ENCODE measurements around the gene CLDND1. TPM values are rescaled to one million over a fixed set of nuclear protein-coding genes. Genes with fewer than 3 reads are reported as not detected.

CLDND1 gene
- total RNA-seq, 1 experiment from 2014 or later, result 472 TPM

- ChIA-PET RAD21 (ENCODE audit: low non-redundant PET in 1 of 2, low total read pairs in 2 of 2, uncharacterized antibody in 2 of 2, unreplicated experiment in 2 of 2) (interaction anchor here in 1 of 2 experiments (0.6 kb wide), 1 partner anchor 36 kb away, joined by 3 read pairs; no protein-coding TSS in a partner anchor), POLR2A (no interaction called here), CTCF (no interaction called here)
- no peak for DNase-seq (ENCODE audit: low read depth, low spot score)
- no peaks in the 10 kb centered on the region for H3K9me2 ChIP-seq (ENCODE audit: insufficient read depth)
- H3K9ac ChIP-seq (ENCODE audit: low read length), result no peak overlapping the region
- no peaks in the 10 kb centered on the region for H4K20me1 ChIP-seq (ENCODE audit: insufficient read depth)
- no peak overlapping the region for H3K4me2 ChIP-seq (ENCODE audit: low read length)
- H3K9me3 ChIP-seq (ENCODE audit: control insufficient read depth in 1 of 2, insufficient read depth in 1 of 2, low read depth in 1 of 2, low read length in 2 of 2), result no peaks in the 10 kb centered on the region
- H2AFZ ChIP-seq (ENCODE audit: low read depth, low read length, poor library complexity, severe bottlenecking), result no peak overlapping the region
- no peak for ATAC-seq
- no TSS peak for BruUV-seq (replicated peaks)
- H3K27ac ChIP-seq (ENCODE audit: low read depth, low read length), result no peak overlapping the region
- H3K4me1 ChIP-seq (ENCODE audit: control insufficient read depth in 1 of 2, insufficient read depth in 2 of 2, low read length in 2 of 2), result peaks cover 32 to 56% of the 10 kb centered on the region in 2 experiments
- intact Hi-C loops (cut with micrococcal nuclease), result no loop called here
- peaks cover 10 to 12% of the 10 kb centered on the region in 2 experiments; a peak in 3 of 4 replicates for H3K36me3 ChIP-seq (ENCODE audit: control insufficient read depth in 1 of 2, insufficient read depth in 2 of 2, low read length in 2 of 2)
- no peak for TF ChIP-seq ZNF274 (IDR thresholded peaks at IDR 0.05; ENCODE audit: low read depth, low read length)
- no peak for TF ChIP-seq EZH2 (IDR thresholded peaks at IDR 0.05)
- TF ChIP-seq ZBTB33 (IDR thresholded peaks at IDR 0.05; ENCODE audit: extremely low read depth, insufficient replicate concordance, low read length), result no peak
- H3K4me3 ChIP-seq (replicated peaks in 1 of 2; ENCODE audit: low read depth in 1 of 2, low read length in 2 of 2), result no peak overlapping the region
- H3K79me2 ChIP-seq (ENCODE audit: insufficient read depth, low read length), result peaks cover 68% of the 10 kb centered on the region
- no peaks in the 10 kb centered on the region for H3K27me3 ChIP-seq (ENCODE audit: insufficient read depth, low read length)
These were observed 2.8 kb upstream of the CLDND1 start for GRCh38 chr3:98525494-98525893.

DNA sequence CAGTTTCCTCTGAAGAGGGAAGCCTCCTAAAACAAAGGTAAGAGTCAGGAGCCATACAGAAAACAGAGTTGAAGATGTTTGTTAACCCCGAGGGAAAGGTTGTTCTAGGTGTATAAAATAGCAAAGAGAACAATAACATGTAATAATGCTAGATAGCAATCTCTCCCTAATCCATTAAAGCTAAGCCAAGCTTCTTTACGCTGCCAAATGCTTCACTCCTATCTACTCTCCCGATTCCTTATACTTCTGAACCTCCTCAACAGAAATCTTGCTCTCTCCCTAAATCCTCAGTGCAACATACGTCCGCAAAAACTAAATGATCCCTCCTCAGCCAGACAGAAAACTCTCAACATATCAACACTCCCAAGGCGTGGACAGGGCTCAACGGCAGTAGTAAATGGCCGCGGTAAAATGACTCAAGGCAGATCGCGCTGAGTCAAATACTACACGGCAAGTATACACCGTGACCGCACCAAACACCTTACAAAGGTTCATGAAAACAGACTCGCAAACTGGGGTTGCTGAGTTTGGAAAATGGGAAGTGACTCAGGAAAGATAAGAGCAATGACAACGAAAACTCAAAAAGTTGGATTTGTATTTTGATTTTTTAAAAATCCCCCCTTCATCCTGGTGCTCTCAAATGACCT is 682 bp downstream of the CLDND1 start:
- ATAC-seq (peak; percentile 41), DNase-seq (ENCODE audit: low read depth, low spot score) (peak; percentile 42)
- Histone ChIP-seq H2AFZ (ENCODE audit: low read depth, low read length, poor library complexity, severe bottlenecking) (no peak overlapping the region), H3K9me3 (ENCODE audit: control insufficient read depth in 1 of 2, insufficient read depth in 1 of 2, low read depth in 1 of 2, low read length in 2 of 2) (no peaks in the 10 kb centered on the region), H3K9ac (ENCODE audit: low read length) (peak overlapping the region; percentile 86), H3K9me2 (ENCODE audit: insufficient read depth) (no peaks in the 10 kb centered on the region), H3K36me3 (ENCODE audit: control insufficient read depth in 1 of 2, insufficient read depth in 2 of 2, low read length in 2 of 2) (peaks cover 36 to 43% of the 10 kb centered on the region in 2 experiments), H3K27me3 (ENCODE audit: insufficient read depth, low read length) (no peaks in the 10 kb centered on the region), H3K4me3 (replicated peaks in 1 of 2; ENCODE audit: low read depth in 1 of 2, low read length in 2 of 2) (peak overlapping the region; percentile 67 to 78), H3K4me2 (ENCODE audit: low read length) (peak overlapping the region; percentile 87), H3K4me1 (ENCODE audit: control insufficient read depth in 1 of 2, insufficient read depth in 2 of 2, low read length in 2 of 2) (peaks cover 37 to 65% of the 10 kb centered on the region in 2 experiments), H3K27ac (ENCODE audit: low read depth, low read length) (peak overlapping the region; percentile 86), H4K20me1 (ENCODE audit: insufficient read depth) (no peaks in the 10 kb centered on the region), H3K79me2 (ENCODE audit: insufficient read depth, low read length) (peaks cover 71% of the 10 kb centered on the region)
- CTCF ChIA-PET, result interaction anchor here (0.9 kb wide), 1 partner anchor 11 kb away, joined by 3 read pairs; no protein-coding TSS in a partner anchor
- RAD21 ChIA-PET (ENCODE audit: low non-redundant PET in 1 of 2, low total read pairs in 2 of 2, uncharacterized antibody in 2 of 2, unreplicated experiment in 2 of 2), result interaction anchor here in 1 of 2 experiments (1.2 kb wide), 1 partner anchor 39 kb away, joined by 3 read pairs; no protein-coding TSS in a partner anchor
- no TSS peak for BruUV-seq (replicated peaks)
- intact Hi-C loops (cut with micrococcal nuclease), result loop anchor here (5.0 kb wide), 1 partner anchor 65 kb away; no protein-coding TSS in a partner anchor
- TF ChIP-seq EZH2phosphoT487 (IDR thresholded peaks at IDR 0.05; ENCODE audit: borderline replicate concordance) (no peak), YY1 (IDR thresholded peaks at IDR 0.05; ENCODE audit: extremely low read depth, insufficient replicate concordance, low read depth, low read length) (peak; percentile 5), RAD21 (IDR thresholded peaks at IDR 0.05; ENCODE audit: low read depth) (0 out of 2 replicates have a peak, but pooled peaks have one; percentile 3), SRF (IDR thresholded peaks at IDR 0.05; ENCODE audit: low read depth) (no peak), ATF3 (IDR thresholded peaks at IDR 0.05) (no peak), JUND (IDR thresholded peaks at IDR 0.05) (0 out of 2 replicates have a peak, but pooled peaks have one; percentile 4)
- POLR2A ChIA-PET, result interaction anchor here (0.8 to 1.7 kb wide), 10 partner anchors 8 to 116 kb away, joined by 3 to 17 read pairs (median 6); partner anchors contain the start of gene GPR15
